Measurements from ENCODE around the gene GPANK1.

GRCh38 chr6:31680226-31681134 is 15.7 kb upstream of the GPANK1 start, which contains the start of gene LY6G5C:
- TF ChIP-seq CTCF (IDR thresholded peaks at IDR 0.05; ENCODE audit: low read length) (peak; percentile 52), EZH2 (IDR thresholded peaks at IDR 0.05; ENCODE audit: borderline replicate concordance, low read length) (no peak)
